HEK293T (cell line): ENCODE results near the gene ZNF48.

Experiments used
- ARNT ChIP-seq: fragments of 450-650 bp; IDR thresholded peaks from 2 replicates; pipeline ENCODE4 v1.6.1; 2017; ENCODE audit warnings: mild to moderate bottlenecking
- FOXK2 ChIP-seq: fragments of 450-650 bp; IDR thresholded peaks from 2 replicates; pipeline ENCODE4 v1.6.1; 2016; ENCODE audit warnings: mild to moderate bottlenecking
- FOXM1 ChIP-seq: fragments of 450-650 bp; IDR thresholded peaks from 2 replicates; pipeline ENCODE4 v1.6.1; 2017; ENCODE audit warnings: mild to moderate bottlenecking, borderline replicate concordance
- NFRKB ChIP-seq: fragments of 450-650 bp; IDR thresholded peaks from 2 replicates; pipeline ENCODE4 v1.6.1; 2016; ENCODE audit warnings: mild to moderate bottlenecking, moderate library complexity

GRCh38 chr16:30434852-30435251, 39.6 kb downstream of the ZNF48 start:
- TF ChIP-seq FOXK2 (no peak), ARNT (no peak), NFRKB (no peak), FOXM1 (no peak)
